ENCODE measurements around the gene FKBP11. TPM values are rescaled to one million over a fixed set of nuclear protein-coding genes. Genes with fewer than 3 reads are reported as not detected.

The FKBP11 gene
- total and polyA plus RNA-seq, 2 of the 8 experiments (the other 6 are each of a cell fraction or from before 2014, with no cell fraction given) = 45.7 to 65.1 TPM

GRCh38 chr12:48890657-48891418 is 34.5 kb downstream of the FKBP11 start:
- 4% methylated on average over 37 of the region's 37 CpGs; no CpG with 5 or more reads in 1 of the 2 experiments for WGBS, 2 experiments (ENCODE audit: extremely low coverage in 1 of 2, insufficient coverage in 1 of 2, insufficient read length in 1 of 2, insufficient replicate concordance in 2 of 2, low coverage in 1 of 2, low lambda C conversion rate in 2 of 2, missing lambda C conversion rate in 1 of 2)
- no peak overlapping the region for H4K5ac ChIP-seq (ENCODE audit: insufficient read length, low read depth, low read length)
- H3K36me3 ChIP-seq (ENCODE audit: control insufficient read depth in 2 of 4, insufficient read depth in 4 of 4, low read length in 3 of 4) = no peaks in the 10 kb centered on the region
- no peak overlapping the region for H3K4ac ChIP-seq (replicated peaks; ENCODE audit: insufficient read length, low read depth, low read length)
- H2BK5ac ChIP-seq (ENCODE audit: low read depth, low read length) = no peak overlapping the region
- ChIA-PET CTCF (ENCODE audit: partially characterized antibody) (interaction anchor here (0.5 to 20.7 kb wide), 41 partner anchors 8 to 569 kb away, joined by 3 to 678 read pairs (median 6); partner anchors contain the start of genes DDX23, FKBP11 and RND1), POLR2A (ENCODE audit: partially characterized antibody) (interaction anchor here (0.8 to 23.7 kb wide), 14 partner anchors 8 to 240 kb away, joined by 3 to 651 read pairs (median 4); partner anchors contain the start of genes DDX23, RND1 and TUBA1B)
- no peaks in the 10 kb centered on the region; the same call in 1 of the 2 replicates for H3K23me2 ChIP-seq (ENCODE audit: low read depth, low read length)
- no peak overlapping the region for H4K8ac ChIP-seq (ENCODE audit: extremely low read depth, insufficient read depth, low read length)
- H3K79me2 ChIP-seq (ENCODE audit: control insufficient read depth in 1 of 2, insufficient read depth in 2 of 2, low read length in 2 of 2) = no peaks in the 10 kb centered on the region
- DNase-seq (ENCODE audit: low read depth in 1 of 2, low spot score in 2 of 2) = peak; percentile 51 to 96
- no peak overlapping the region for H4K91ac ChIP-seq (replicated peaks; ENCODE audit: insufficient read length, low read length)
- no peak overlapping the region for H3K23ac ChIP-seq (ENCODE audit: insufficient read length)
- H3K9ac ChIP-seq (replicated peaks in 1 of 4; ENCODE audit: extremely low read depth in 1 of 4, low read depth in 3 of 4, low read length in 3 of 4) = no peak overlapping the region
- H2AFZ ChIP-seq (ENCODE audit: low read length) = peak overlapping the region; percentile 49; the same call in 1 of the 2 replicates
- no peak overlapping the region for H2BK15ac ChIP-seq (ENCODE audit: low read length)
- H4K20me1 ChIP-seq (replicated peaks in 1 of 2; ENCODE audit: control insufficient read depth in 1 of 2, insufficient read depth in 2 of 2, low read length in 2 of 2) = no peaks in the 10 kb centered on the region
- H2BK120ac ChIP-seq (replicated peaks; ENCODE audit: low read depth, low read length) = no peak overlapping the region
- no peak for FAIRE-seq
- no peak overlapping the region; the same call in 1 of the 2 replicates for H2BK12ac ChIP-seq (ENCODE audit: low read depth, low read length)
- H2AK5ac ChIP-seq (ENCODE audit: low read depth, low read length) = no peak overlapping the region
- no peak overlapping the region for H3K27ac ChIP-seq (ENCODE audit: low read depth, low read length)
- peak overlapping the region; percentile 10 to 65 (median 22) for H3K4me3 ChIP-seq (ENCODE audit: extremely low read depth in 1 of 4, insufficient read depth in 2 of 4, low read depth in 3 of 4, low read length in 4 of 4)
- no peak overlapping the region for H3K56ac ChIP-seq (replicated peaks; ENCODE audit: insufficient read length, low read depth, low read length)
- H3K18ac ChIP-seq (ENCODE audit: extremely low read depth, low read length) = no peak overlapping the region
- H3K9me3 ChIP-seq (ENCODE audit: insufficient read depth in 2 of 2, low read depth in 1 of 2, low read length in 1 of 2) = no peaks in the 10 kb centered on the region
- no peak overlapping the region for H3K14ac ChIP-seq (ENCODE audit: insufficient read length)
- H3K79me1 ChIP-seq (ENCODE audit: low read depth, low read length) = no peaks in the 10 kb centered on the region
- peak overlapping the region; percentile 52 to 69 for H3K4me2 ChIP-seq (ENCODE audit: insufficient read depth in 1 of 2, low read depth in 2 of 2, low read length in 2 of 2)
- no peak overlapping the region for H2BK20ac ChIP-seq (ENCODE audit: low read length)
- no peaks in the 10 kb centered on the region; a peak in 2 of 7 replicates for H3K27me3 ChIP-seq (replicated peaks in 1 of 4; ENCODE audit: control insufficient read depth in 3 of 4, extremely low read depth in 1 of 4, insufficient read depth in 3 of 4, low read length in 3 of 4)
- H3K4me1 ChIP-seq (replicated peaks in 1 of 4; ENCODE audit: control insufficient read depth in 3 of 4, insufficient read depth in 4 of 4, low read length in 3 of 4) = 0 out of 7 replicates have a peak, but pooled peaks cover 0 to 6% (median 2%) of the 10 kb centered on the region in 4 experiments
- TF ChIP-seq BCL11A (IDR thresholded peaks at IDR 0.05; ENCODE audit: low read depth in 2 of 2, low read length in 2 of 2) (no peak), CTCF (IDR thresholded peaks at IDR 0.05; ENCODE audit: control extremely low read depth in 1 of 3, insufficient read depth in 1 of 3, low read depth in 1 of 3, low read length in 3 of 3) (peak; percentile 86 to 95 (median 91)), RBBP5 (IDR thresholded peaks at IDR 0.05; ENCODE audit: borderline replicate concordance, low read depth, low read length) (peak; percentile 47; the same call in 1 of the 2 replicates), YY1 (IDR thresholded peaks at IDR 0.05; ENCODE audit: low read depth, low read length) (0 out of 2 replicates have a peak, but pooled peaks have one; percentile 31), ASH2L (IDR thresholded peaks at IDR 0.05; ENCODE audit: low read length) (peak; percentile 71), EZH2 (IDR thresholded peaks at IDR 0.05; ENCODE audit: low read depth, low read length, severe bottlenecking) (no peak), SIN3A (conservative IDR thresholded peaks at IDR 0.05 in 1 of 2, IDR thresholded peaks at IDR 0.05 in 1 of 2; ENCODE audit: low read depth in 1 of 2, low read length in 2 of 2) (peak; percentile 69 to 81; a peak in 2 of 4 replicates), JUND (IDR thresholded peaks at IDR 0.05; ENCODE audit: low read length) (peak; percentile 13; the same call in 1 of the 2 replicates)

All from H1 (cell line).